Measurements from ENCODE around the gene C6orf89.

C6orf89 gene

DNA sequence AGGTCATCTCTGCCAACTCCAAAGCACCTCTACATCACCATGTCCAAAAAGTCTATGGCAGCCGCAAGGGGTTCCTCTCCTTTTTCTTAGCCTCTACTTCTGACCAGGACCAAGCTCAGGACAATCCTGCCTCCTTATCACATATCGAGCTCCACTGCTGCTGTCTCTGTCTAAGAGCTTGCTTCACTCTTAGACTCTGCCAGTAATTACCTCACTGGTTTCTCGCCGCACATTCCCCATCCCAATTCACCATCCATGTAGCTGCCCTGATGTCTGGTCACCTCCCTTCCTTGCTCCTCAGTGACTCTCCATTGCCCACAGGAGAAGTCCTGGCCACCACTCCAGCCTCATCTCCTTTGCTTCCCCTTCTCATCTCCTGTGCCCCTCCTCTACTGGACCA, 44.7 kb downstream of the C6orf89 start:
- no CpG with 5 or more reads among the region's 4 CpGs for WGBS (ENCODE audit: extremely low coverage, insufficient coverage, low lambda C conversion rate)

DNA sequence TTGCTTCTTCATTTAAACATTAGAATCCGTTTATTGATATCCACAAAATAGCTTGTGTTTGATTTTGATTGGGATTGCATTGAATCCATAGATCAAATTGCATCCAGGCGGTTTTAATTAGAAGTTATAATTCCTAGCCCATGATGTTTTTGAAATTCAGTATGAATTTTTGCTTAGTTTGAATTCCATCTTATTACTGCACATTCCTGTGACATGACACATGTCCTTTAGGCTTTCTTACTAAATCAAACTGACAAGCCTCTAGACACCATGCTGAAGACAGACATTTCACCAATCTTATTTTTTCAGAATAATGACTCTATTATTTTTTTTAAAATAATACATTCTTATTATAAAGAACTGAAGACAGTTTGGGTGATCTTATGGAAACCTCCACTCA, 47.4 kb downstream of the C6orf89 start:
- no CpG with 5 or more reads among the region's 2 CpGs for WGBS (ENCODE audit: extremely low coverage, insufficient coverage, low lambda C conversion rate)
- Histone ChIP-seq H4K5ac (ENCODE audit: low read length) (no peak overlapping the region), H3K9ac (ENCODE audit: low read length) (no peak overlapping the region), H3K79me2 (ENCODE audit: control insufficient read depth, insufficient read depth, low read length) (no peaks in the 10 kb centered on the region), H2AK5ac (ENCODE audit: low read length) (no peak overlapping the region), H2BK15ac (replicated peaks; ENCODE audit: low read depth) (no peak overlapping the region), H3K27me3 (ENCODE audit: insufficient read depth, low read length, poor library complexity) (no peaks in the 10 kb centered on the region), H3K4me1 (ENCODE audit: control insufficient read depth, low read depth, low read length) (no peaks in the 10 kb centered on the region), H3K4me3 (ENCODE audit: low read length) (no peak overlapping the region), H3K27ac (ENCODE audit: low read depth, low read length) (no peak overlapping the region), H3K18ac (ENCODE audit: low read length) (no peak overlapping the region), H3K56ac (ENCODE audit: low read length) (no peak overlapping the region), H2BK5ac (ENCODE audit: low read length) (no peak overlapping the region), H3K4ac (ENCODE audit: low read depth, low read length) (no peak overlapping the region), H4K8ac (ENCODE audit: low read depth, low read length) (no peak overlapping the region), H3K36me3 (ENCODE audit: control insufficient read depth, insufficient read depth, low read length) (no peaks in the 10 kb centered on the region), H3K23ac (ENCODE audit: low read length) (no peak overlapping the region), H3K4me2 (ENCODE audit: low read length) (no peak overlapping the region), H3K79me1 (ENCODE audit: low read length) (no peaks in the 10 kb centered on the region), H2BK120ac (ENCODE audit: low read depth, low read length) (no peak overlapping the region)
- no peak for DNase-seq

More for the DNA sequence above, 44.7 kb downstream of the C6orf89 start:
- Histone ChIP-seq H3K79me2 (ENCODE audit: control insufficient read depth, insufficient read depth, low read length) (no peaks in the 10 kb centered on the region), H2AK5ac (ENCODE audit: low read length) (no peak overlapping the region), H3K36me3 (ENCODE audit: control insufficient read depth, insufficient read depth, low read length) (no peaks in the 10 kb centered on the region), H3K9ac (ENCODE audit: low read length) (no peak overlapping the region), H2BK120ac (ENCODE audit: low read depth, low read length) (no peak overlapping the region), H3K4ac (ENCODE audit: low read depth, low read length) (no peak overlapping the region), H2BK15ac (replicated peaks; ENCODE audit: low read depth) (no peak overlapping the region), H3K27ac (ENCODE audit: low read depth, low read length) (no peak overlapping the region), H3K56ac (ENCODE audit: low read length) (no peak overlapping the region), H2BK5ac (ENCODE audit: low read length) (no peak overlapping the region), H3K79me1 (ENCODE audit: low read length) (no peaks in the 10 kb centered on the region), H3K27me3 (ENCODE audit: insufficient read depth, low read length, poor library complexity) (no peaks in the 10 kb centered on the region), H3K4me3 (ENCODE audit: low read length) (no peak overlapping the region), H4K8ac (ENCODE audit: low read depth, low read length) (no peak overlapping the region), H4K5ac (ENCODE audit: low read length) (no peak overlapping the region), H3K4me2 (ENCODE audit: low read length) (no peak overlapping the region), H3K4me1 (ENCODE audit: control insufficient read depth, low read depth, low read length) (no peaks in the 10 kb centered on the region), H3K23ac (ENCODE audit: low read length) (no peak overlapping the region), H3K18ac (ENCODE audit: low read length) (no peak overlapping the region)
- no peak for DNase-seq

DNA sequence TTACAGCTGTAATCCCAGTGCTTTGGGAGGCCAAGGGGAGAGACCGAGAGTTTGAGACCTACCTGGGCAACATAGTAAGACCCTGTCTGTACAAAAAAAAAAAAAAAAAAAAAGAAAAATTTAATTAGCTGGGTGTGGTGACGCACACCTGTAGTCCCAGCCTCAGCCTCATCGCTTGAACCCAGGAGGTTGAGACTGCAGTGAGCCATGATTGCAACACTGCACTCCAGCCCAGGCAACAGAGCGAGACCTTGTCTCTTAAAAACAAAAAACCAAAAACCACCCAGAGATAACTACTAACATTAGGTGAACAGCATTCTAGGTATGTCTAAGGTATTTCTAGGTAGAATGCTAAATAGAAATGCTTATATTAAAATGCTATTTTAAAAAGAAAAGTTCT, 47.8 kb downstream of the C6orf89 start:
- no peak overlapping the region for H2BK15ac ChIP-seq (replicated peaks; ENCODE audit: low read depth)
- no peaks in the 10 kb centered on the region for H3K79me2 ChIP-seq (ENCODE audit: control insufficient read depth, insufficient read depth, low read length)
- WGBS (ENCODE audit: extremely low coverage, insufficient coverage, low lambda C conversion rate) = no CpG with 5 or more reads among the region's 4 CpGs
- H3K27ac ChIP-seq (ENCODE audit: low read depth, low read length) = no peak overlapping the region
- H3K23ac ChIP-seq (ENCODE audit: low read length) = no peak overlapping the region
- no peaks in the 10 kb centered on the region for H3K36me3 ChIP-seq (ENCODE audit: control insufficient read depth, insufficient read depth, low read length)
- no peak overlapping the region for H3K18ac ChIP-seq (ENCODE audit: low read length)
- H2BK120ac ChIP-seq (ENCODE audit: low read depth, low read length) = no peak overlapping the region
- no peak overlapping the region for H3K4me2 ChIP-seq (ENCODE audit: low read length)
- H3K56ac ChIP-seq (ENCODE audit: low read length) = no peak overlapping the region
- H3K79me1 ChIP-seq (ENCODE audit: low read length) = no peaks in the 10 kb centered on the region
- no peak overlapping the region for H4K5ac ChIP-seq (ENCODE audit: low read length)
- no peak for DNase-seq
- H2AK5ac ChIP-seq (ENCODE audit: low read length) = no peak overlapping the region
- H3K4me1 ChIP-seq (ENCODE audit: control insufficient read depth, low read depth, low read length) = no peaks in the 10 kb centered on the region
- no peak overlapping the region for H4K8ac ChIP-seq (ENCODE audit: low read depth, low read length)
- no peak overlapping the region for H3K4ac ChIP-seq (ENCODE audit: low read depth, low read length)
- no peaks in the 10 kb centered on the region for H3K27me3 ChIP-seq (ENCODE audit: insufficient read depth, low read length, poor library complexity)
- no peak overlapping the region for H3K4me3 ChIP-seq (ENCODE audit: low read length)
- no peak overlapping the region for H2BK5ac ChIP-seq (ENCODE audit: low read length)
- H3K9ac ChIP-seq (ENCODE audit: low read length) = no peak overlapping the region

DNA sequence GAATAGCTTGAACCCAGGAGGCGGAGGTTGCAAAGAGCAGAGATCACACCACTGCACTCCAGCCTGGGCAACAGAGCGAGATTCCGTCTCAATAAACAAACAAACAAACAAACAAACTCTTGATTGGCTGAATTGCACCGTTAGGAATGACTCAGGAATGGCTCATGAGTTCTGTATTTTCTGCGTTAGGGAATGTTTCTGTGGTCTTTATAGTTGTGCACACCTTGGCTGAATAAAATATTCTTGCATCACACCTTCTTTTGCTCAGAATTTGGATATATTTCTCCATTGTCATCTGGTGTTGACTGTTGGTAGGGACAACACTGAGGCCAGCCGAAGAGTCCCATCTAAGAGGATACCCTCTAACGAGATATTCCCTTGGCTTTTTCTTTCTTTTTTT, 49.1 kb downstream of the C6orf89 start:
- H3K79me2 ChIP-seq (ENCODE audit: control insufficient read depth, insufficient read depth, low read length) = no peaks in the 10 kb centered on the region
- no peak for DNase-seq
- H3K56ac ChIP-seq (ENCODE audit: low read length) = no peak overlapping the region
- no peaks in the 10 kb centered on the region for H3K79me1 ChIP-seq (ENCODE audit: low read length)
- no peaks in the 10 kb centered on the region for H3K4me1 ChIP-seq (ENCODE audit: control insufficient read depth, low read depth, low read length)
- H4K5ac ChIP-seq (ENCODE audit: low read length) = no peak overlapping the region
- no peak overlapping the region for H3K27ac ChIP-seq (ENCODE audit: low read depth, low read length)
- H2BK5ac ChIP-seq (ENCODE audit: low read length) = no peak overlapping the region
- no CpG with 5 or more reads among the region's 7 CpGs for WGBS (ENCODE audit: extremely low coverage, insufficient coverage, low lambda C conversion rate)
- no peak overlapping the region for H2BK15ac ChIP-seq (replicated peaks; ENCODE audit: low read depth)
- no peak overlapping the region for H2BK120ac ChIP-seq (ENCODE audit: low read depth, low read length)
- no peak overlapping the region for H3K4me2 ChIP-seq (ENCODE audit: low read length)
- H3K4ac ChIP-seq (ENCODE audit: low read depth, low read length) = no peak overlapping the region
- H3K23ac ChIP-seq (ENCODE audit: low read length) = no peak overlapping the region
- H3K4me3 ChIP-seq (ENCODE audit: low read length) = no peak overlapping the region
- no peaks in the 10 kb centered on the region for H3K27me3 ChIP-seq (ENCODE audit: insufficient read depth, low read length, poor library complexity)
- H3K9ac ChIP-seq (ENCODE audit: low read length) = no peak overlapping the region
- no peak overlapping the region for H3K18ac ChIP-seq (ENCODE audit: low read length)
- H3K36me3 ChIP-seq (ENCODE audit: control insufficient read depth, insufficient read depth, low read length) = no peaks in the 10 kb centered on the region
- H4K8ac ChIP-seq (ENCODE audit: low read depth, low read length) = no peak overlapping the region
- no peak overlapping the region for H2AK5ac ChIP-seq (ENCODE audit: low read length)

DNA sequence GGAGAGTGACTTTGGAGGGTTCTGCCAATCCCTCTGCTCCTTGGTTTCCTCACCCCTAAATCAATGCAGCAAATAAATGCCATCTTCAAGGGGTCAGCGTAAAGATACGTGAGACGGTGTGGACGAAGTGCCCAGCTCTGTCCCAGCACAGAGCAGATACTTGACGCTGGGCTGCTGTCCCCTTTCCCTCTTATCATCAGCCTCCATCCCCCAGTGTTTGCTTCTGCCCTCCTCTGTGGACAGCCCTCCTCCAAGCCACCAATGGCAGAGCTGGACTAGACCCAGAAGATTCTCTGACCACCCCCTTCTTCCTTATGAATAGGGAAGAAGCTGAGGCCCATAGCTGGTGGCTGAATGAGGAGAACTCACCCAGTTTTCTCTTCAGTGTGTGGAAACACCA, 51.1 kb downstream of the C6orf89 start:
- Histone ChIP-seq H3K79me1 (ENCODE audit: low read length) (no peaks in the 10 kb centered on the region), H3K4ac (ENCODE audit: low read depth, low read length) (no peak overlapping the region), H4K8ac (ENCODE audit: low read depth, low read length) (no peak overlapping the region), H3K27ac (ENCODE audit: low read depth, low read length) (no peak overlapping the region), H2BK5ac (ENCODE audit: low read length) (no peak overlapping the region), H3K36me3 (ENCODE audit: control insufficient read depth, insufficient read depth, low read length) (no peaks in the 10 kb centered on the region), H3K4me3 (ENCODE audit: low read length) (no peak overlapping the region), H2AK5ac (ENCODE audit: low read length) (no peak overlapping the region), H3K23ac (ENCODE audit: low read length) (no peak overlapping the region), H2BK15ac (replicated peaks; ENCODE audit: low read depth) (no peak overlapping the region), H3K18ac (ENCODE audit: low read length) (no peak overlapping the region), H2BK120ac (ENCODE audit: low read depth, low read length) (no peak overlapping the region), H3K4me1 (ENCODE audit: control insufficient read depth, low read depth, low read length) (no peaks in the 10 kb centered on the region), H3K4me2 (ENCODE audit: low read length) (no peak overlapping the region), H3K9ac (ENCODE audit: low read length) (no peak overlapping the region), H4K5ac (ENCODE audit: low read length) (no peak overlapping the region), H3K79me2 (ENCODE audit: control insufficient read depth, insufficient read depth, low read length) (no peaks in the 10 kb centered on the region), H3K56ac (ENCODE audit: low read length) (no peak overlapping the region), H3K27me3 (ENCODE audit: insufficient read depth, low read length, poor library complexity) (no peaks in the 10 kb centered on the region)
- no peak for DNase-seq
- WGBS (ENCODE audit: extremely low coverage, insufficient coverage, low lambda C conversion rate) = no CpG with 5 or more reads among the region's 5 CpGs

DNA sequence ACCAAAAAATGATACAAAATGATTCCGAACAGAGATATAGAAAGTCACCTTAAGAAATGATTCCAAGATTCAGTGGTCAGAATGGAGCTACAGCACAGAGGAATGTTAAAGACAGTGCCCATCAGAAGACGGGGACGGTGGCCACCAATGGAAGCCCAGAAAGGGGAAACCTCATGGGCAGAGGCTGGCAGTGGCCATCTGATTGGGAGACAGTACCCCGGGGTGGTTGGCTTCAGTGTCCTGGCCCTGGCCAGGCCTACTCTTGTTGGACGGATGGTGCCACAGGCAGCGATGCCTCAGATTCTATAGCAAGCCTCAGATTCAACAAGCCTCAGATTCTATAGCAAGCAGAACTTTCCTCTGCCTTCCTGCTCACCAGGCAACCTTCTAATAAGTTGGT, 52.1 kb downstream of the C6orf89 start:
- WGBS (ENCODE audit: extremely low coverage, insufficient coverage, low lambda C conversion rate) = no CpG with 5 or more reads among the region's 6 CpGs
- H3K9ac ChIP-seq (ENCODE audit: low read length) = no peak overlapping the region
- no peak overlapping the region for H3K23ac ChIP-seq (ENCODE audit: low read length)
- H3K4me1 ChIP-seq (ENCODE audit: control insufficient read depth, low read depth, low read length) = no peaks in the 10 kb centered on the region
- no peaks in the 10 kb centered on the region for H3K79me1 ChIP-seq (ENCODE audit: low read length)
- no peak overlapping the region for H2BK5ac ChIP-seq (ENCODE audit: low read length)
- H2AK5ac ChIP-seq (ENCODE audit: low read length) = no peak overlapping the region
- H3K27ac ChIP-seq (ENCODE audit: low read depth, low read length) = no peak overlapping the region
- H3K4ac ChIP-seq (ENCODE audit: low read depth, low read length) = no peak overlapping the region
- H4K5ac ChIP-seq (ENCODE audit: low read length) = no peak overlapping the region
- H4K8ac ChIP-seq (ENCODE audit: low read depth, low read length) = no peak overlapping the region
- no peak for DNase-seq
- no peak overlapping the region for H3K4me3 ChIP-seq (ENCODE audit: low read length)
- no peaks in the 10 kb centered on the region for H3K79me2 ChIP-seq (ENCODE audit: control insufficient read depth, insufficient read depth, low read length)
- no peaks in the 10 kb centered on the region for H3K27me3 ChIP-seq (ENCODE audit: insufficient read depth, low read length, poor library complexity)
- H3K18ac ChIP-seq (ENCODE audit: low read length) = no peak overlapping the region
- no peak overlapping the region for H2BK15ac ChIP-seq (replicated peaks; ENCODE audit: low read depth)
- no peak overlapping the region for H3K4me2 ChIP-seq (ENCODE audit: low read length)
- no peaks in the 10 kb centered on the region for H3K36me3 ChIP-seq (ENCODE audit: control insufficient read depth, insufficient read depth, low read length)
- no peak overlapping the region for H2BK120ac ChIP-seq (ENCODE audit: low read depth, low read length)
- H3K56ac ChIP-seq (ENCODE audit: low read length) = no peak overlapping the region
